Erythroblast (primary cell): Measurements from ENCODE around the gene DBF4B.

Source experiments
- GATA1 ChIP-seq: IDR thresholded peaks from 2 replicates; pipeline ENCODE4 v1.6.1; 2011; ENCODE audit warnings: low read depth, mild to moderate bottlenecking, control low read depth, low read length, moderate library complexity
- POLR2A ChIP-seq: IDR thresholded peaks from 2 replicates; pipeline ENCODE4 v1.6.1; 2011; ENCODE audit warnings: mild to moderate bottlenecking, low read length

DNA sequence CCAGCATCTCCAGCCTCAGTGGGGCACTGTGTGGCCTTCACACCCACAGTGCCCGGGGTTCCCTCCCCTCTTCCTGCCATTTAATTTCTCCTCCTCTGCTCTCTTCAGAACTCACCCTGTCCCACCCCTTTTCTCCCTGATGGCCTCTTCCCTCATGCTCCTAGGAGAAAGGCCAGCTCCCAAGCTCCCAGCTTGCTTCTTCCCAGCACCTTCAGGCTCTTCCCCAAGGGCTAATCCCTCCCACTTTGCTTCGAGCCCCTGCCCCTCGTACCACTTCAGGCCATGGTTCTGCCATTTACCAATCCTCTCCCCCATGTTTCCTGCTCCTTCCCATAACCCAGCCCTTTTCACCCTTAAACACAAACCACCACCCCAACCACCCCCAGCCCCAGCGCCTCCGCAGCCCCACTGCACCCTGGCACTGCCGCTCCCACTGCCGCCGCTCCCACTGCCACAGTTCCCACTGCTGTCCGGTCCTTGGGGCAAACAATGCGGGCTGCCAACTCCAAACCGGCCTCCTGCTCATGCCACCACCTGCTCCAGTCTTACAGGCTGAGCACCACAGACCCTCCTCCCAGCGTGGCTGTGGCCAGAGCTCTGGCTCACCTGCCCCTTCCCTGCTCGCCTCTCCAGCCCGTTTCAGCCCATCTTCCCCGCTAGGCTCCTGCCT, 78.9 kb downstream of the DBF4B start:
- TF ChIP-seq POLR2A (no peak), GATA1 (no peak)
